GM13977 (cell line): Measurements from ENCODE around the gene PPP1CB.

Experiments used
- DNase-seq: peaks from one replicate; pipeline ENCODE4 v3.0.0; 2012; ENCODE audit warnings: low spot score
- CTCF ChIP-seq: IDR thresholded peaks from 2 replicates; pipeline ENCODE4 v1.5.1; 2012; ENCODE audit warnings: mild to moderate bottlenecking, control low read depth; ENCODE audit not compliant: insufficient read depth; ENCODE audit errors: extremely low read depth, missing control alignments
- in situ Hi-C: fragments of 300-500 bp; cut with MboI; formaldehyde crosslinking; loops from one replicate; pipeline ENCODE4 v1.12.0; 2022; ENCODE audit warnings: low sequenced_read_pairs, low pct_unique_long_range_greater_than_20kb, mixed read lengths, inconsistent platforms; ENCODE audit not compliant: unreplicated experiment

The PPP1CB gene

DNA sequence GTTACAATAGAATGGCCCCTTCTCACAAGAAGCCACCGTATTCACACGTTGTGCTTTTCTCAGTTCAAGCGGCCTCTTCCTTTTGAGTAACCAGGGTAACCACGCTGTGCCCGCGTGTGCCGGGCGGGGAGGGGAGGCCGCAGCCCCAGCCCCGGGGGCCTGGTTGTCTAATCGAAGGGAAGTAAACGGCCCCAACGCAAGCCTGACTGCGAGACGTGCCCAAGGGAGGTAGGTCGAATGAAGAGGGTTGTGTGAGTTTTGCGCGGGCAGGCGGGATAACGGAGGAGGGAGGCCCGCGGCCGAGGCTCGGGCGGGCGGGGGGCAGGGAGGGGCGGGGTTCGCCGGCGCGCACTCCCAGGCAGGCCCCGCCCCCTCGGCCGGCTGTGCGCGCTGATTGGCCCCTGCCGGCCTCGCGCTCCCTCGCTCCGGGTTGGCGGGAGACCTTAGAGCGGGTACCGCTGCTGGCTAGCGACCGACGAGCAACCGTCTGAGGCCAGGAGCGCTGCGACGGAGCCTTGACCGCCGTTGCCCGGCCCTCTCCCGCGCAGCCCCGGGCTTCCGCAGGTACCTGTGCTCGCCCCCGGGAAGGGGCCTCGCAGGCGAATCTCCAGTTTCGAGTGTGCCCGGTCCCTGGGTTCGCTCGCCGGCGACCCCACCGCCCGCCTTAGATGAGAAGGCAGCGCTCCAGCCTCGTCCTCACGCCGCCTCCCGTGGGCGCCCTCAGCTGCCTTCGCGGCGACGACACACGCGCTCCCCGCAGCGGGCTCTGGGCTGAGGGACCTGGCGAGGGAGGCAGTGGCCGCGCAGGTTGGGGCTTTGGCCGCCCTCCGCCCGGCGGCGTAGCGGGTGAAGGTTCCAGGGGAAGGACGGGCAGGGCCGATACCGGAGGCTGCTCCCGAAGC lies 59.0 kb downstream of the PPP1CB start, which contains the start of gene SPDYA:
SPDYA (plus strand) TSS at position 451 of the 902 bp plus-strand sequence. CDS start 5,181 bp downstream, outside the sequence.
- DNase-seq: peak; percentile 88
- TF ChIP-seq CTCF: no peak
- in situ Hi-C loops: no loop called here

DNA sequence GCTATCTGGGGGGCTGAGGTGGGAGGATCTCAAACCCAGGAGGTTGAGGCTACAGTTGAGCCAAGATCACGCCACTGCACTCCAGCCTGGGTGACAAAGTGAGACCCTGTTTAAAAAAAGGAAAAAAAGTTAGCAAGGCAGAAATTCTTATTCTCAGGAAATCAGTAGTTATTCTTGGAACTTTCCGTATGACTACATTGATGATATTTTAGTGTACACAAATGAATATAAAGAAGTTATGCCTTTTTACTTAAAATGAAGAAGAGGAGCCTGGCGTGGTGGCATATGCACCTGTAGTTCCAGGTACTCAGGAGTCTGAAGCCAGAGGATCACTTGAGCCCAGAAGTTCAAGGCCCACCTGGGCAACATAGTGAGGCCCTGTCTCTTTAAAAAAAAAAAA lies 66.4 kb downstream of the PPP1CB start:
- in situ Hi-C loops: no loop called here
- DNase-seq: no peak
- no peak for TF ChIP-seq CTCF

- peak; percentile 36 for DNase-seq
- in situ Hi-C loops: no loop called here
- peak; percentile 71 for TF ChIP-seq CTCF
Measured at GRCh38 chr2:28821295-28821958, 69.8 kb downstream of the PPP1CB start.

- TF ChIP-seq CTCF: no peak
- DNase-seq: no peak
- in situ Hi-C loops: no loop called here
Measured at GRCh38 chr2:28822036-28822435, 70.4 kb downstream of the PPP1CB start.

- no peak for TF ChIP-seq CTCF
- in situ Hi-C loops: no loop called here
- no peak for DNase-seq
Measured at GRCh38 chr2:28824207-28824606, 72.6 kb downstream of the PPP1CB start.

DNA sequence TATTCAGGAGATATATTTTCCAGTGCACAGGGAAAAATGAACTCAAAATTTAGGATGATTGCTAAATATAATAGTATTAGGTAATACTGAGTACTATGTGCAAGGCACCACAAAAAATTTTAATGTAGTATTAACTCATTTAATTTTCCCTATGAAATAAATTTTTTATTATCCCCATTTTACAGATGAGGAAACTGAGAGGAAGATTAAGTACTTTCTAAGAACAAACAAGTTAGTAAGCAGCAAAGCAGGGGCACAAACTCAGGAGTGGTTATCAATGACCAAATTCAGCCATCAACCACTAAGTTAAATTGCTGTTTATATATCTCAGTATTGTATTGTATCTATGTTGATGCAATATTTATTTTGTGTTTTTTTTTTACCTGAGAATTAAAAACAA lies 73.2 kb downstream of the PPP1CB start:
- no peak for DNase-seq
- TF ChIP-seq CTCF: no peak
- in situ Hi-C loops: no loop called here
